Subcutaneous abdominal adipose tissue (tissue), 5 donors: ENCODE measurements around the gene GPATCH3.
A peak's percentile ranks its signal among the peaks of the same experiment; 100 is the strongest.
"Not testable (repeated sequence)": the region's sequence is repeated elsewhere in the genome, so short reads cannot be mapped to it uniquely, and the experiment has no call there.

Experiments used
- H3K27ac ChIP-seq: one replicate; pipeline ENCODE4 v1.7.0; 2013; ENCODE audit warnings: low read depth, mild to moderate bottlenecking, inconsistent platforms, low read length, moderate library complexity
- H3K27me3 ChIP-seq, 5 donors: one replicate each; pipeline ENCODE4 v1.7.0; 2013; ENCODE audit warnings: low read length in 5 of 5, inconsistent platforms in 1 of 5; ENCODE audit not compliant: control insufficient read depth in 5 of 5, insufficient read depth in 4 of 5
- H3K36me3 ChIP-seq, 5 donors: one replicate each; pipeline ENCODE4 v1.7.0; 2013; ENCODE audit warnings: low read length in 5 of 5; ENCODE audit not compliant: control insufficient read depth in 5 of 5, insufficient read depth in 5 of 5
- H3K4me1 ChIP-seq, 5 donors: one replicate each; pipeline ENCODE4 v1.7.0; 2013; ENCODE audit warnings: low read length in 5 of 5, mild to moderate bottlenecking in 3 of 5, moderate library complexity in 1 of 5; ENCODE audit not compliant: control insufficient read depth in 5 of 5, insufficient read depth in 5 of 5
- H3K4me3 ChIP-seq, 5 donors: one replicate each; pipeline ENCODE4 v1.7.0; 2013; ENCODE audit warnings: low read length in 5 of 5, low read depth in 1 of 5
- H3K9ac ChIP-seq, 5 donors: one replicate each; pipeline ENCODE4 v1.7.0; 2013; ENCODE audit warnings: low read length in 5 of 5, mild to moderate bottlenecking in 4 of 5, moderate library complexity in 3 of 5
- H3K9me3 ChIP-seq, 5 donors: one replicate each; pipeline ENCODE4 v1.7.0; 2013; ENCODE audit warnings: low read length in 5 of 5; ENCODE audit not compliant: control insufficient read depth in 5 of 5
- donor health status: healthy.
- donor health status: healthy.
- donor health status: healthy.
- donor health status: healthy.
- donor health status: healthy.

The GPATCH3 gene

DNA sequence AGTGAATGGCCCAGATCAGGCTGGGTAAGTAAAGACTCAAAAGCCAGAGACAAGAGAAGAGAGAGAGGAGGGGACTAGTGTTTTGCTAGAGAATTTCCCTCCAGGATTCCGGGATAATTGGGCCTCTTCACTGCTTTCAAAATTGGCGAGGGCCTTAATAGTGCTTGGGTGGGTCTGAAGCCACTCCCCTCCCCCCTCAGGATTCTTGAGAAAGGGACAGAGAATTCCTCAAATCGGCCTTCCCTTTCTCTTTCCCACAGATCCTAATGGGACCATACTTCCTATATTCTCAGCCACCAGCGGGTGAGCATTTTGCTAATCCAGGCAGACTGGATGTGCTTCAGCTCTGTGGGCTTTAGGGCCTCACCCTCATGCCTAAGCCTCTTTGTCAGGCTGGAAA is 25.4 kb downstream of the GPATCH3 start:
- Histone ChIP-seq H3K27me3 (no peaks in the 10 kb centered on the region), H3K9me3 (no peaks in the 10 kb centered on the region), H3K27ac (no peak overlapping the region), H3K36me3 (peaks cover 0 to 33% (median 23%) of the 10 kb centered on the region in 5 donors), H3K4me1 (peaks cover 0 to 4% (median 0%) of the 10 kb centered on the region in 5 donors), H3K4me3 (no peak overlapping the region), H3K9ac (no peak overlapping the region)

DNA sequence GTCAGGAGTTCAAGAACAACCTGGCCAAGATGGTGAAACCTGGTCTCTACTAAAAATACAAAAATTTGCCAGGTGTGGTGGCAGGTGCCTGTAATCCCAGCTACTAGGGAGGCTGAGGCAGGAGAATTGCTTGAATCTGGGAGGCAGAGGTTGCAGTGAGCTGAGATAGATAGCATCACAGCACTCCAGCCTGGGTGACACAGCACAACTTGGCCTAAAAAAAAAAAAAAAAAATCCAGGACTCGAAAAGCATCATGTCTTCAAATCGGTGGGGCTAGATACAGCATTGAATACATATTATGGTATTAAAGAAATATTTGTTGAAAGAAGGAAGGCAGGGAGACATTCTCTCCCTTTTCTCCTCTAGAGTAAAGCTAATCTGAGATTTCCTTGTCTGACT is 27.2 kb downstream of the GPATCH3 start:
- not testable (repeated sequence) for H3K9ac ChIP-seq, H3K27me3 ChIP-seq, H3K4me3 ChIP-seq, H3K9me3 ChIP-seq, H3K4me1 ChIP-seq, H3K27ac ChIP-seq
- H3K36me3 ChIP-seq: peaks cover 0 to 17% (median 8%) of the 10 kb centered on the region in 5 donors

DNA sequence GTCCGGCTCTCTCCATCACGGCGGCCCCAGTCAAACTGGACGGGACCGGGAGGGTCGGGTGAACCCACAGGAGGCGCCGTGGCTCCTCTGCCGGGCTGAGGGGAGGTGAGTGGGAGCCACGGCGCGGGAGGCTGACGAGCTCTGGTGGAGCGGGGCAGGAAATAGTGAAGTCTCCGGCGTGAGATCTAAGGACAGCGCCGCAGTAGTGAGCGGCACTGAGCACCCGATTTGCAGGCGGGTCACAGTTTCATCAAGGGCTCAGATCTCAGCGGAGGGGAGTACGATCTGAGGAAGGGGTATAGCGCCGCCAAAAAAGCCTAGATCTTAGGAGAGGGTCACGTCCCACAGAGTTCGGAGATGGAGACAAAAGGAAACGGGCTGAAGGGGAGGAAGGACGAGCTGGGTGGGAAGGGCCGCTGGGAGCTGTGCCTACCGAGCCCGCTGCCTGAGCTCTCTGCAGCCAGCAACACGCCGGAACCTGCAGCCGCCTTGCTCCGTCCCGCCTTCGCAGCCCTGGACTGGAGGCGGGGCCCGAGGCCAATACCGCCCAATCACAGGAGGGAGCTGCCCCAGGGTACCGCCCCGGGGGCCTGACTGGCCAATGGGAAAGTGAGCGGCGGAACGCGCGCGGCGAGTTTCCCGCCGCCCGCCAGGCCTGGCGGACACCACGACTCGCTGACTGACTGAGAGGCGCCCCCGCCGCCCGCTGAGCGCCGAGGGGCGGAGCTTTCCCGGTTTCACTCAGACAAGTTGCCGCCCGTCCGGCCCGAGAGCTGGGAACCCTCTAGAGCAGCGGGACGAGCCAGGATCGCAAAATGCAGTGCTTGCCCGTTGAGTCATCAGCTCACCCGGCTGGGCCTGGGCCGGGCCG is 35.4 kb downstream of the GPATCH3 start:
- H3K4me1 ChIP-seq: peaks cover 4 to 21% (median 13%) of the 10 kb centered on the region in 5 donors

DNA sequence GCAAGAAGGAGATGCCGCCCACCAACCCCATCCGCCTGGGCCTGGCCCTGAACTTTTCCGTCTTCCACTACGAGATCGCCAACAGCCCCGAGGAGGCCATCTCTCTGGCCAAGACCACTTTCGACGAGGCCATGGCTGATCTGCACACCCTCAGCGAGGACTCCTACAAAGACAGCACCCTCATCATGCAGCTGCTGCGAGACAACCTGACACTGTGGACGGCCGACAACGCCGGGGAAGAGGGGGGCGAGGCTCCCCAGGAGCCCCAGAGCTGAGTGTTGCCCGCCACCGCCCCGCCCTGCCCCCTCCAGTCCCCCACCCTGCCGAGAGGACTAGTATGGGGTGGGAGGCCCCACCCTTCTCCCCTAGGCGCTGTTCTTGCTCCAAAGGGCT is 36.6 kb downstream of the GPATCH3 start:
- H3K27me3 ChIP-seq: no peaks in the 10 kb centered on the region
- H3K9me3 ChIP-seq: no peaks in the 10 kb centered on the region
- no peak overlapping the region for H3K9ac ChIP-seq
- peak overlapping the region in 3 of 5 donors; percentile 77 to 85 (median 83) for H3K4me3 ChIP-seq
- H3K36me3 ChIP-seq: no peaks in the 10 kb centered on the region
- H3K27ac ChIP-seq: no peak overlapping the region
- peaks cover 4 to 21% (median 13%) of the 10 kb centered on the region in 5 donors for H3K4me1 ChIP-seq

More for the DNA sequence above, 35.4 kb downstream of the GPATCH3 start:
- Histone ChIP-seq H3K36me3 (no peaks in the 10 kb centered on the region), H3K9me3 (no peaks in the 10 kb centered on the region), H3K27me3 (no peaks in the 10 kb centered on the region), H3K27ac (peak overlapping the region; percentile 94), H3K9ac (peak overlapping the region; percentile 84 to 99 (median 93)), H3K4me3 (peak overlapping the region; percentile 73 to 88 (median 83))

DNA sequence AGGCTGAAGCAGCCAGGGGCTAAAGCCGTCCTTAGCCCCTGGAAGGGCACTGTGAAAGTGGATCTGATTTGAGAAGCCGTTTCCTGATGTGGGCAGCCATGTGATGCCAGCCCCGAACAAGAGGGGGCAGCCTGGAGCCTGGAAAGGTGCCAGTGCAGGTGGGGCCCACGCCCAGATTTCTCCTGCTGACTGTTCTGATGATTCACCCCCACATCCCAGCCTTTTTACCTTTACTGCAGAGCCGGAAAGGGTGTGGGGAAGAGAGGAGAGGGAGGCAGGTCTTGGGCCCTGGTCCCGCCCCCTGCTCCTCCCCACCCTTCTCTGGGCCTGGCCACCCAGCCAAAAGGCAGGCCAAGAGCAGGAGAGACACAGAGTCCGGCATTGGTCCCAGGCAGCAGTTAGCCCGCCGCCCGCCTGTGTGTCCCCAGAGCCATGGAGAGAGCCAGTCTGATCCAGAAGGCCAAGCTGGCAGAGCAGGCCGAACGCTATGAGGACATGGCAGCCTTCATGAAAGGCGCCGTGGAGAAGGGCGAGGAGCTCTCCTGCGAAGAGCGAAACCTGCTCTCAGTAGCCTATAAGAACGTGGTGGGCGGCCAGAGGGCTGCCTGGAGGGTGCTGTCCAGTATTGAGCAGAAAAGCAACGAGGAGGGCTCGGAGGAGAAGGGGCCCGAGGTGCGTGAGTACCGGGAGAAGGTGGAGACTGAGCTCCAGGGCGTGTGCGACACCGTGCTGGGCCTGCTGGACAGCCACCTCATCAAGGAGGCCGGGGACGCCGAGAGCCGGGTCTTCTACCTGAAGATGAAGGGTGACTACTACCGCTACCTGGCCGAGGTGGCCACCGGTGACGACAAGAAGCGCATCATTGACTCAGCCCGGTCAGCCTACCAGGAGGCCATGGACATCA is 37.2 kb downstream of the GPATCH3 start, which contains the start of gene SFN:
Gene SFN, plus strand, starts transcription at position 369 of the 904 bp plus-strand sequence. Its CDS starts 64 bp downstream, at position 433.
- peaks cover 0 to 6% (median 0%) of the 10 kb centered on the region in 5 donors for H3K36me3 ChIP-seq
- peaks cover 4 to 21% (median 13%) of the 10 kb centered on the region in 5 donors for H3K4me1 ChIP-seq
- peak within 1 kb of the TSS in 4 of 5 donors; percentile 61 to 85 (median 80) for H3K4me3 ChIP-seq
- H3K27me3 ChIP-seq: no peaks in the 10 kb centered on the region
- no peak within 1 kb of the TSS for H3K27ac ChIP-seq
- no peaks in the 10 kb centered on the region for H3K9me3 ChIP-seq
- H3K9ac ChIP-seq: peak within 1 kb of the TSS in 1 of 5 donors; percentile 75

DNA sequence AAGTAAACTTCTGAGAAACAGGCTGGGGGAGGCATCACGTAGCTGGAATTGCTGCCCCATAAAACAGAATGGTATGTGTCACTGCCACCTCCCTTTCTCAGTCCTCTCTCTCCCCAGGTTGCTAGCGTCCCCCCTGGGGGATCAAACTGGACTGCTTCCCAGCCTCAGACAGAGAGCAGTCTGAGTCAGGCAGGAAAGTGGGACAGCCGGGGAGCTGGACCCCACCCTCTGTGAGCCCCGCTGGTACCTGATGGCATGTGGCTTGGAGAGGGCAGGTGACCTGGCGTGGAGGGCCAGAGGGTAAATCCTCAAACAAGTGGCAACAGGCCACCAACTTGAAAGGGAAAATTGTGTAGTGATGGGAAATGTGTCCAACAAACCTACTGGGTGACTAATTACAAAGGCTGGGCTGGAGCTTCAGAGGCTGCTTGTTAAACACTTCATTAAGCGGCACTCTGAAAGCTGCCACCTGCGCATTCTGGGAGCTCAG is 38.3 kb downstream of the GPATCH3 start:
- H3K27ac ChIP-seq: no peak overlapping the region
- H3K4me3 ChIP-seq: no peak overlapping the region
- peaks cover 0 to 17% (median 9%) of the 10 kb centered on the region in 5 donors for H3K36me3 ChIP-seq
- H3K4me1 ChIP-seq: peaks cover 4 to 21% (median 13%) of the 10 kb centered on the region in 5 donors
- H3K9me3 ChIP-seq: no peaks in the 10 kb centered on the region
- H3K27me3 ChIP-seq: no peaks in the 10 kb centered on the region
- H3K9ac ChIP-seq: no peak overlapping the region

DNA sequence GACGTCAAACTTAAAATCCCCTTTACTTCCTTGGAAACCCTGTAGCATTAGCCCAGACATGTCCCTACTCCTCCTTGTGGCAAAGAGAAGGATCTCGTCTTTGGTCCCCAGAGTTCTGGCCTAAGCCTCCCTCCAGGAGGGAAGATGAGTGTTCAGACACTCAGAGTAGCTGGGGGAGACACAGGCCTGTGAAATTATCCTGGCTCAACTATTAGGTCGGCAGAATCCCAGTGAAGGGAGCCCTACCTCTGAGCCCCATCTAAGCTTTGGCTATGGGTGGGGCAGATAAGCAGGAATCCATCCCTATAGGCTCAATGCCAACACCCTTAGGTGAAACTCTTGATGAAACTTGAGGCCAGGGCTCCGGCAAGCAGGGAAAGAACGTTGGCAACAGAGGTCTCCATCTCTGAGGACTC is 39.0 kb downstream of the GPATCH3 start:
- Histone ChIP-seq H3K4me3 (no peak overlapping the region), H3K9ac (no peak overlapping the region), H3K27me3 (no peaks in the 10 kb centered on the region), H3K27ac (no peak overlapping the region), H3K36me3 (peaks cover 0 to 23% (median 15%) of the 10 kb centered on the region in 5 donors), H3K9me3 (no peaks in the 10 kb centered on the region), H3K4me1 (peaks cover 4 to 21% (median 13%) of the 10 kb centered on the region in 5 donors)

DNA sequence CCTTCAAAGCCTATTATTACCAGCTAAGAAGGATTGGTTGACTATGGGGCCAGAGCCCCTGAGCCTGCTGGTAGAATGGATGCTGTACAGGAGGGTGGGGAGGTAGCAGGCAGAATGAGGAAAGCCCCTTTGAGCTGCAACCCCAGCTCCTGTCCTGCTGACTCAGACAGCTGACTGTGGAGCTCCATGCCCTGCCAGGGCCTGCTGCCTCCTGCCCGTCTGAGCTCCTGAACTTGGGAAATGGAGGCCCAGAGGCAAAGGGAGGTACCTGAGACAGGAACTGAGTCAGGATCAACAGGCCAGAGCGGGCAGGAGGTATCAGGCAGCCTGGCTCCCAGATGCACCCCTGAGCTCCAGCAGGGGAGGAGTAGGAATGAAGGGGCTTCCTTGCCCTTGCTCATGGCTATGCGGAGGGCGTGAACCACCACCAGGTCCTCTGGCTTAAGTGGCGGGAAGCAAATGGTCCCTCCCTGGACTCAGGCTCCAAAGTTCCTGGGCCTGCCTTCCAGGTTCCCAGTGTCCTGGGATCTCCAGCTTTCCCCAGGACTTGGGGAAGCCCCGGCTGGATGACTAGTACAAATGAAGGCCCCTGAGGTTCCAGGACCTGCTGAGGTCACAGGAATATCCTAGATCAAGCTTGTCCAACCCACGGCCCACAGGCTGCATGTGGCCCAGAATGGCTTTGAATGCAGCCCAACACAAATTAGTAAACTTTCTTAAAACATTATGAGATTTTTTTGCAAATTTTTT is 41.2 kb downstream of the GPATCH3 start:
- H3K27ac ChIP-seq: no peak overlapping the region
- H3K4me1 ChIP-seq: peaks cover 2 to 7% (median 2%) of the 10 kb centered on the region in 5 donors
- H3K4me3 ChIP-seq: no peak overlapping the region
- H3K27me3 ChIP-seq: no peaks in the 10 kb centered on the region
- H3K9ac ChIP-seq: no peak overlapping the region
- H3K36me3 ChIP-seq: peaks cover 0 to 45% (median 36%) of the 10 kb centered on the region in 5 donors
- no peaks in the 10 kb centered on the region for H3K9me3 ChIP-seq

DNA sequence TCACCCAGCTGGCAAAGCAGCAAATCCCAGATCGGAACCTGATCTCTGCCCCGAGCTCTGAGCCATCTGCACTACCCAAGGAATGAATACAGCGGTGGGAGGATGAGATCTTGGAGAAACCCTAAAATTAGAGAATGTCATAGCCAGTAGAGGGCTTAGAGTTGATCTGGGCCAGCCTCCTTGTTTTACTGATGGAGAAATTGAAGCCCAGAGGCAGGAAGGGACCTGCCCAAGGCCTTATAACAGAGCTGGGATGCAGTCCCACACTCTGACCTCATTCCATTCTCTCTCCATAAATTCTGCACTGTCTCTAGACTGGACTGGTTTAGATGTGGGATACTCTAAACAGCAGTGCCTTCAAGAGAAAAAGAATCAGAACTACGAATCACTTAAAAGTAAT is 42.1 kb downstream of the GPATCH3 start:
- Histone ChIP-seq H3K27me3 (no peaks in the 10 kb centered on the region), H3K27ac (no peak overlapping the region), H3K9me3 (no peaks in the 10 kb centered on the region), H3K9ac (no peak overlapping the region), H3K4me1 (peaks cover 0 to 3% (median 0%) of the 10 kb centered on the region in 5 donors), H3K36me3 (peaks cover 0 to 54% (median 45%) of the 10 kb centered on the region in 5 donors), H3K4me3 (no peak overlapping the region)
